Skeletal muscle satellite cell (primary cell): ENCODE data around the gene GRIK3.

ENCODE experiments used
- H3K27me3 ChIP-seq: 2 replicates; pipeline ENCODE4 v1.7.0; 2013; ENCODE audit warnings: low read length; ENCODE audit not compliant: control insufficient read depth, insufficient read depth
- H3K36me3 ChIP-seq: 2 replicates; pipeline ENCODE4 v1.7.0; 2013; ENCODE audit warnings: mild to moderate bottlenecking, control low read depth, low read length; ENCODE audit not compliant: insufficient read depth
- H3K4me1 ChIP-seq: 2 replicates; pipeline ENCODE4 v1.7.0; 2013; ENCODE audit warnings: low read length; ENCODE audit not compliant: control insufficient read depth, insufficient read depth
- H3K4me2 ChIP-seq: 2 replicates; pipeline ENCODE4 v1.7.0; 2013; ENCODE audit warnings: mild to moderate bottlenecking, low read length
- H3K4me3 ChIP-seq: 2 replicates; pipeline ENCODE4 v1.7.0; 2013; ENCODE audit warnings: low read length
- H3K9ac ChIP-seq: 2 replicates; pipeline ENCODE4 v1.7.0; 2013; ENCODE audit warnings: mild to moderate bottlenecking, low read depth, low read length, moderate library complexity
- H3K9me3 ChIP-seq: replicated peaks from 2 replicates; pipeline ENCODE4 v1.7.0; 2013; ENCODE audit warnings: mild to moderate bottlenecking, control low read depth, low read length

The GRIK3 gene

GRCh38 chr1:36894824-36895223, 139.5 kb downstream of the GRIK3 start:
- Histone ChIP-seq H3K9me3 (peaks cover 3% of the 10 kb centered on the region), H3K36me3 (no peaks in the 10 kb centered on the region), H3K9ac (no peak overlapping the region), H3K4me2 (no peak overlapping the region), H3K4me3 (no peak overlapping the region), H3K27me3 (no peaks in the 10 kb centered on the region), H3K4me1 (no peaks in the 10 kb centered on the region)

GRCh38 chr1:36890776-36891175, 143.5 kb downstream of the GRIK3 start:
- no peak overlapping the region for H3K9ac ChIP-seq
- no peaks in the 10 kb centered on the region for H3K27me3 ChIP-seq
- H3K9me3 ChIP-seq, result no peaks in the 10 kb centered on the region
- no peak overlapping the region for H3K4me2 ChIP-seq
- H3K4me3 ChIP-seq, result no peak overlapping the region
- H3K36me3 ChIP-seq, result no peaks in the 10 kb centered on the region
- H3K4me1 ChIP-seq, result no peaks in the 10 kb centered on the region

DNA sequence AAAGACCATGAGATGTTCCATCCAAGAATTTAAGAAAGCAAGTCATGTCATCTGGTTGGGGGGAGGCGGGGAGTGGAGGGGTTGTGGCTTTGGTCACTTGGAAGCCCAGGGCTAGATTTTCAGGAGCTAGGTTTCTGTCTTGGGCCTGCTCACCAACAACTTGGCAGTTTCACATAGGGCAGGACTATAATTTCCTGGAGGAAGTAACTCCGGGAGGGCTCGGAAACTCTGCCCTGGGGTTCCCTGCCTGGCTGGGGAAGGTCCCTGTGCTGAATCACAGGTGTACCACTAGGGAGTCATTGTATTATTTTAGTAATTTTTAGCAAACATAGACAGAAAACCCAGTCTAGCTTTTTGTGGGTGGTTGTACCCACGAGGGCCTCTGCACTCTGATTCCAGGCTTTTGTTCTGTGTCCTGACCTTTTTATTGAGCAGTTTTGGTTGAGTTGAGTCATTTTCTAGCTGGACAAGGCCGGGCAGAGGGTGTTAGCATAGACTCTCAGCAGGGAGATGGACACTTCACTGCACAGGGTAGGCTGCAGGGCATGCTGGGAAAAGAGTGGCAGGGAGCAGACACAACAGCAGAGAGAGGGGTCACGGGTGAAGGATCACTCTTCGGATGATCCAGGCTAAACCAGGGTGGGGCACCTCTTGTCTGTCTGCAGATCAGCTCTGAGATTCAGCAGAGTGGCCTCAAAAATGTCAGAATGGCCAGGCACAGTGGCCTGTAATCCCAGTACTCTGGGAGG, 144.7 kb downstream of the GRIK3 start:
- Histone ChIP-seq H3K4me3 (no peak overlapping the region), H3K9ac (no peak overlapping the region), H3K27me3 (no peaks in the 10 kb centered on the region), H3K36me3 (no peaks in the 10 kb centered on the region), H3K9me3 (no peaks in the 10 kb centered on the region), H3K4me1 (no peaks in the 10 kb centered on the region), H3K4me2 (no peak overlapping the region)

DNA sequence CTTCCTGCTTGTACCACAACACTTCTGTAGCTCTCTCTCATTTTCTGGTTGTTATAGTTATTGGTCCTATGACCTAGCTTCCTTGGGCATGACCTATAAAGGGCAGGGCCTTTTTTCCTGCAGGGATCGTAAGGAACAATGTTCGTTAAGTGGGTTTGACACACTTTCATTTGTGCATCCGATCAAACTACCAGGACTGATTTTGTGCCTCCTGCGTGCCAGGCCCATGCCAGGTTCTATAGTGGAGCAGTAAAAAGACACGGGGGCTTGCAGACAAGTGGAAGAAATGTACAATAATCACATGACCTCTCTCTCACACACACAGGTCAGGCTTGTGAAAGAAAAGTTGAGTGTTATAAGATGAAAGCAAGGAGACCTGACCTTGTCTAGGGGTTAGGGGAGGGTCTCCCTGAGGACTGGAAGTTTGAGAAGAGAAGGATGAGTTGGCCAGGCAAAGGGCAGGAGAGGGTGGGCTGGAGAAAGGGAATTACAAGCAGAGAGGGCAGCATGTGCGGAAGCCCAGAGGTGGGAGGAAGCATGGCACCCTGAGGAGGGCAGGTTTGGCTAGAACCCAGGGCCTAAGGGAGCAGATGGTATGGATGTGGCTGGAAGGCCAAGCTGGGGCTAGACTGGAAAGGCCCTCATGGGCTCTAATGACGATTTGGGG, 145.4 kb downstream of the GRIK3 start:
- Histone ChIP-seq H3K4me3 (no peak overlapping the region), H3K4me1 (no peaks in the 10 kb centered on the region), H3K9ac (no peak overlapping the region), H3K27me3 (no peaks in the 10 kb centered on the region), H3K36me3 (no peaks in the 10 kb centered on the region), H3K4me2 (no peak overlapping the region), H3K9me3 (no peaks in the 10 kb centered on the region)

GRCh38 chr1:36885540-36886357, 148.6 kb downstream of the GRIK3 start:
- H3K4me2 ChIP-seq, result no peak overlapping the region
- no peak overlapping the region for H3K4me3 ChIP-seq
- H3K36me3 ChIP-seq, result no peaks in the 10 kb centered on the region
- H3K9me3 ChIP-seq, result peaks cover 1% of the 10 kb centered on the region
- no peak overlapping the region for H3K9ac ChIP-seq
- H3K4me1 ChIP-seq, result no peaks in the 10 kb centered on the region
- H3K27me3 ChIP-seq, result no peaks in the 10 kb centered on the region

DNA sequence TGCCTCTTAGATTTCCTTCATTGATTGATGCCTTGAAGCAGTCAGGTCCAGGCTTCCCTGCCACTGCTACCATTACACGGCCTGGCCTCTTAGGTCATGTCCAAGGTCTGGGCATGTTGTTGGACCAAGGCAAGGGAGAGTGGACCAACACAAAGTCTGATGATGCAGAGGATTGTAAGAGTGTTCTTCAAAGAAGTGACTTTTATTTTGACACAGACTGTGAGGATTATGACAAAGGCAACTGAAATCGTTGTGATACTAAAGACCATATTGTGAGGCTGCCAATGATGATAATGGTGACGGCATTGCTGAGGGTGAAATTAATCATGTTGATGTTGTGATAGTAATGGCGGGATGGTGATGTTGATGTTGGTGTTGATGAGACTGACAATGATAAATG, 149.5 kb downstream of the GRIK3 start:
- Histone ChIP-seq H3K9ac (no peak overlapping the region), H3K9me3 (peaks cover 9% of the 10 kb centered on the region), H3K4me3 (no peak overlapping the region), H3K36me3 (no peaks in the 10 kb centered on the region), H3K4me2 (no peak overlapping the region), H3K4me1 (no peaks in the 10 kb centered on the region), H3K27me3 (no peaks in the 10 kb centered on the region)

DNA sequence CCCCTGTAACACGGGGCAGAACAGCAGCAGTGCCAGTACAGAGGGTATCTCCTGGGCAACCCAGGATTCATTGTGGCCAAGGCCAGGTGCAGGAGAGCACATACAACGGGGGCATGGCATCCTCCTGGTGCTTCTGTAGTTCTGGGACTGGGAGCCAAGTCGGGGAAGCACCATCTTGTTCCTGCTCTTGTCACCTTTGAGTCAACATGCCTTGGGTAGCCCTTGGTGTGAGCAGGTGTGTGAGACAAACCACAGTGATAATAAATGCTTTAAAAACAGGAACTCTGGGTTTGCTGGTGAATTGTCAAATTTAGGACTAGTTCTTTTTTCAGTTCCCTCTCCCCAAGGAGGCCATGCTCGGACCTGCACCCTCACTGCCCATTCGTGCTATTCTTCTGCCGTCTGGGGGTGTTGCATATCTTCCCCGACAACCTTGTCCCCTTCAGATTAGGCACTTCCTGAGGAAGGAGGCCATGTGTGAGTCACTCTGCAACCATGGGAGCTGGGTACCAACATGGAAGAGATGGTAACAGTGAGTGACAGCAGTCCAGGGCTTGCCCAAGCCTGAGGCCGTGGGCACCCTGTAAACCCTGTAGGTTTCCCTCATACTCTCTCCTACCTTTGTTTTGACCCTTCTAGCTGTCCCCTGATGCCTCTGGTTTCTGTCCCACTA, 150.2 kb downstream of the GRIK3 start:
- H3K27me3 ChIP-seq, result no peaks in the 10 kb centered on the region
- H3K4me1 ChIP-seq, result no peaks in the 10 kb centered on the region
- H3K9ac ChIP-seq, result no peak overlapping the region
- no peak overlapping the region for H3K4me2 ChIP-seq
- peaks cover 10% of the 10 kb centered on the region for H3K9me3 ChIP-seq
- H3K36me3 ChIP-seq, result no peaks in the 10 kb centered on the region
- H3K4me3 ChIP-seq, result no peak overlapping the region

GRCh38 chr1:36883315-36883949, 150.9 kb downstream of the GRIK3 start:
- peaks cover 10% of the 10 kb centered on the region for H3K9me3 ChIP-seq
- no peaks in the 10 kb centered on the region for H3K27me3 ChIP-seq
- H3K4me1 ChIP-seq, result no peaks in the 10 kb centered on the region
- H3K36me3 ChIP-seq, result no peaks in the 10 kb centered on the region
- no peak overlapping the region for H3K4me2 ChIP-seq
- H3K9ac ChIP-seq, result no peak overlapping the region
- no peak overlapping the region for H3K4me3 ChIP-seq

DNA sequence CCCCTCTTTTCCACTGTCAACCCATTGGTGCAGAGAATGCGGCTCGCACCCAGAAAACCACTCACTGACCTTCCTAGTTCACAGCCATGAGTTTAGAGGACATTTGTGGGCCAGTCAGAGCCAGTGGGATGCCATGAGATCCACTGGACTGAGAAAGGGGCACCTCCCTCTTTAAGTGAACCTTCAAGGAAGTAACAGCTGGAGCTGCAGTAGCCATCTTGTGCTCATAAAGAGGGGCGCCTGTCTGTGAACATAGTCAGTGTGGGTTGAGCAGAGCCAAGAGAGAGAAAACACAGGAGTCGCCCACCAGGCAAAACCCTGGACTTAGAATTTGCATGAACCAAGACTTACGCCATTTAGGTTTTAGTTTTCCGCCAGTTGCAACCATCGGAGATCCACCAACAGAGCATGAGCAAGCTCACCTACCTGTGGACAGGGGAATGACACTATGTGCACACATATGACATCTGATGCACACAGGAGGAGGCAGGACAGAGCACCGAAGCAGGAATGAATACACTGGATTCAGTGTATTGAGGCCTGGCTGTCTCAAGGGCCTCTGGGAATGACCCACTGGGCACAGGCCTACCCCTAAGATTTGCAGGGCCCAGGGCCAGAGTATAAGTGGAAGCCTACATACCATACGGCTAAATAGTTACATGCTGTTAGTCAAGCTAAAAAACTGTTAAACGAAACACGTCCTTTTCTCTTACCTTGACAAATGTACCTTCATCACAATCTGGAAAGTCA, 151.6 kb downstream of the GRIK3 start:
- H3K4me3 ChIP-seq, result no peak overlapping the region
- H3K9ac ChIP-seq, result no peak overlapping the region
- peaks cover 10% of the 10 kb centered on the region for H3K9me3 ChIP-seq
- no peaks in the 10 kb centered on the region for H3K4me1 ChIP-seq
- no peaks in the 10 kb centered on the region for H3K27me3 ChIP-seq
- no peak overlapping the region for H3K4me2 ChIP-seq
- no peaks in the 10 kb centered on the region for H3K36me3 ChIP-seq

- no peak overlapping the region for H3K4me2 ChIP-seq
- no peak overlapping the region for H3K9ac ChIP-seq
- no peaks in the 10 kb centered on the region for H3K27me3 ChIP-seq
- no peak overlapping the region for H3K4me3 ChIP-seq
- no peaks in the 10 kb centered on the region for H3K4me1 ChIP-seq
- peaks cover 10% of the 10 kb centered on the region for H3K9me3 ChIP-seq
- H3K36me3 ChIP-seq, result no peaks in the 10 kb centered on the region
Measured at GRCh38 chr1:36881541-36881940, 152.8 kb downstream of the GRIK3 start.
